SK-N-SH (cell line): ENCODE measurements around the gene HABP4. TPM values are rescaled to one million over a fixed set of nuclear protein-coding genes. Genes with fewer than 3 reads are reported as not detected.

Experiments
- CTCF ChIA-PET: fragments of 300-600, 350-600 bp; formaldehyde crosslinking; extraction: SDS; loops from one replicate; lab custom pipeline; 2021; lab: Yijun Ruan, JAX
- POLR2A ChIA-PET: fragments of 350-600 bp; sonication (Branson Sonifier 250); formaldehyde crosslinking; extraction: SDS; loops from one replicate; lab custom pipeline; 2020; ENCODE audit warnings: antibody characterized with exemption, inconsistent platforms; lab: Yijun Ruan, JAX
- DNase-seq: peaks from one replicate; pipeline ENCODE4 v3.0.0; 2012
- H2AFZ ChIP-seq: fragments of 200-600 bp; sonication (generic); 2 replicates; pipeline ENCODE4 v1.8.1; 2016; ENCODE audit warnings: antibody characterized with exemption, mild to moderate bottlenecking, low read depth
- H3F3A ChIP-seq: fragments of 200-600 bp; sonication (generic); replicated peaks from 2 replicates; pipeline ENCODE3; 2016; ENCODE audit warnings: antibody characterized with exemption, mild to moderate bottlenecking; ENCODE audit not compliant: insufficient read depth
- H3K27ac ChIP-seq, 2 experiments: fragments of 200-500 bp in 1 of 2; fragments of 200-600 bp in 1 of 2; sonication (Bioruptor generic) in 1 of 2; sonication (generic), shearing (Covaris generic) in 1 of 2; 2 replicates each; pipeline versions ENCODE4 v1.5.1 to v1.6.1; 2014 to 2016; ENCODE audit warnings: low read depth in 2 of 2, inconsistent platforms in 1 of 2, low read length in 1 of 2, mild to moderate bottlenecking in 1 of 2, mixed read lengths in 1 of 2
- H3K27me3 ChIP-seq: fragments of 200-600 bp; sonication (generic), shearing (Covaris generic); 2 replicates; pipeline ENCODE4 v1.6.1; 2016; ENCODE audit warnings: mixed run types; ENCODE audit not compliant: insufficient read depth
- H3K36me3 ChIP-seq, 2 experiments: fragments of 200-500 bp in 1 of 2; fragments of 200-600 bp in 1 of 2; sonication (Bioruptor generic) in 1 of 2; sonication (generic) in 1 of 2; replicated peaks in 1 of 2; 2 replicates each; pipeline versions ENCODE3 to v1.5.1; 2014 to 2016; ENCODE audit warnings: low read length in 1 of 2, mild to moderate bottlenecking in 1 of 2; ENCODE audit not compliant: insufficient read depth in 2 of 2, control insufficient read depth in 1 of 2
- H3K4me1 ChIP-seq, 2 experiments: fragments of 200-500 bp in 1 of 2; fragments of 200-600 bp in 1 of 2; sonication (Bioruptor generic) in 1 of 2; sonication (generic), shearing (Covaris generic) in 1 of 2; 2 replicates each; pipeline versions ENCODE4 v1.5.1 to v1.6.1; 2014 to 2016; ENCODE audit warnings: low read depth in 1 of 2, low read length in 1 of 2, mixed run types in 1 of 2; ENCODE audit not compliant: insufficient read depth in 2 of 2, control insufficient read depth in 1 of 2
- H3K4me2 ChIP-seq: fragments of 200-600 bp; sonication (generic), shearing (Covaris generic); 2 replicates; pipeline ENCODE4 v1.6.1; 2017; ENCODE audit warnings: mixed run types
- H3K4me3 ChIP-seq, 2 experiments: fragments of 200-500 bp in 1 of 2; fragments of 200-600 bp in 1 of 2; sonication (Bioruptor generic) in 1 of 2; sonication (generic), shearing (Covaris generic) in 1 of 2; 2 replicates each; pipeline versions ENCODE4 v1.5.1 to v1.8.1; 2014 to 2016; ENCODE audit warnings: low read depth in 2 of 2, inconsistent platforms in 1 of 2, low read length in 1 of 2, mild to moderate bottlenecking in 1 of 2, mixed read lengths in 1 of 2, moderate library complexity in 1 of 2
- H3K79me2 ChIP-seq: fragments of 200-600 bp; sonication (generic); 2 replicates; pipeline ENCODE4 v1.8.1; 2017; ENCODE audit warnings: mild to moderate bottlenecking; ENCODE audit not compliant: insufficient read depth
- H3K9ac ChIP-seq: fragments of 200-600 bp; sonication (generic); 2 replicates; pipeline ENCODE4 v1.6.1; 2017; ENCODE audit warnings: mixed run types
- H3K9me2 ChIP-seq: fragments of 200-600 bp; sonication (generic); 2 replicates; pipeline ENCODE4 v1.6.1; 2017; ENCODE audit warnings: mixed run types
- H3K9me3 ChIP-seq: fragments of 200-600 bp; sonication (generic); 2 replicates; pipeline ENCODE4 v1.6.1; 2017; ENCODE audit warnings: mixed run types, mild to moderate bottlenecking, moderate library complexity
- H4K20me1 ChIP-seq: fragments of 200-600 bp; sonication (generic); 2 replicates; pipeline ENCODE4 v1.6.1; 2017; ENCODE audit warnings: mild to moderate bottlenecking, mixed run types; ENCODE audit not compliant: insufficient read depth
- EP300 ChIP-seq, 2 experiments: IDR thresholded peaks; 2 replicates each; pipeline versions ENCODE4 v1.4.0 to v1.6.1; 2012; ENCODE audit warnings: borderline replicate concordance in 1 of 2, low read depth in 1 of 2, low read length in 1 of 2
- FOSL2 ChIP-seq: IDR thresholded peaks from 2 replicates; pipeline ENCODE4 v1.4.0; 2012; ENCODE audit warnings: low read depth, mild to moderate bottlenecking, moderate library complexity, borderline replicate concordance
- FOXJ3 ChIP-seq: sonication (generic); formaldehyde crosslinking; IDR thresholded peaks from 2 replicates; pipeline ENCODE4 v1.5.1; 2020; ENCODE audit warnings: mild to moderate bottlenecking, missing genetic modification reagents
- GATA2 ChIP-seq: sonication (generic); formaldehyde crosslinking; IDR thresholded peaks from 2 replicates; pipeline ENCODE4 v1.5.0; 2020; ENCODE audit warnings: mild to moderate bottlenecking, missing genetic modification reagents
- JUND ChIP-seq: IDR thresholded peaks from 2 replicates; pipeline ENCODE4 v1.4.0; 2012
- NFIC ChIP-seq: IDR thresholded peaks from 2 replicates; pipeline ENCODE4 v1.4.0; 2012; ENCODE audit warnings: borderline replicate concordance
- NRF1 ChIP-seq: IDR thresholded peaks from 2 replicates; pipeline ENCODE4 v1.6.1; 2012; ENCODE audit warnings: low read depth, mild to moderate bottlenecking, low read length
- POLR2AphosphoS5 ChIP-seq: IDR thresholded peaks from 2 replicates; pipeline ENCODE4 v1.6.1; 2012; ENCODE audit warnings: low read depth, low read length
- RAD21 ChIP-seq: IDR thresholded peaks from 2 replicates; pipeline ENCODE4 v1.6.1; 2012; ENCODE audit warnings: mild to moderate bottlenecking, low read length
- RFX5 ChIP-seq: IDR thresholded peaks from 2 replicates; pipeline ENCODE4 v1.6.1; 2012; ENCODE audit warnings: mild to moderate bottlenecking, improper control_type of control experiment, low read length
- RXRA ChIP-seq: IDR thresholded peaks from 2 replicates; pipeline ENCODE4 v1.4.0; 2012; ENCODE audit warnings: low read depth, mild to moderate bottlenecking, borderline replicate concordance
- SMC3 ChIP-seq: IDR thresholded peaks from 2 replicates; pipeline ENCODE4 v1.6.1; 2012; ENCODE audit warnings: low read depth, low read length, improper control_type of control experiment
- TCF12 ChIP-seq: IDR thresholded peaks from 2 replicates; pipeline ENCODE4 v1.4.0; 2012
- TEAD4 ChIP-seq: IDR thresholded peaks from 2 replicates; pipeline ENCODE4 v1.4.0; 2012; ENCODE audit warnings: mild to moderate bottlenecking, borderline replicate concordance; ENCODE audit not compliant: insufficient read depth
- YY1 ChIP-seq: IDR thresholded peaks from 2 replicates; pipeline ENCODE4 v1.4.0; 2012; ENCODE audit warnings: low read depth, mild to moderate bottlenecking
- WGBS: methylation state at CpG from one replicate; pipeline ENCODE4 v1.1.6; 2017; ENCODE audit warnings: low lambda C conversion rate; 5-methylcytosine and 5-hydroxymethylcytosine counted together
- polyA plus RNA-seq, 3 experiments: library from polyadenylated mRNA; depleted of rRNA; stranded (reverse); fragments of >200 nt; gene quantifications; 2 replicates each; pipeline ENCODE4 v1.2.3, GENCODE V29; 2012
- TF ChIP-seq, protein P1 (sequence below): IDR thresholded peaks from 2 replicates; pipeline ENCODE4 v1.4.0; 2012; ENCODE audit warnings: low read depth, borderline replicate concordance
- TF ChIP-seq, protein P2 (sequence below): IDR thresholded peaks from 2 replicates; pipeline ENCODE4 v1.6.1; 2012; ENCODE audit warnings: mild to moderate bottlenecking, low read depth, low read length, moderate library complexity
- TF ChIP-seq, protein P3 (sequence below): IDR thresholded peaks from 2 replicates; pipeline ENCODE4 v1.4.0; 2012; ENCODE audit warnings: low read depth
- TF ChIP-seq, protein P4 (sequence below): IDR thresholded peaks from 2 replicates; pipeline ENCODE4; 2012

Gene HABP4
- polyA plus RNA-seq, 1 of the 3 experiments (the other 2 are of a cell fraction), result 19.0 TPM

DNA sequence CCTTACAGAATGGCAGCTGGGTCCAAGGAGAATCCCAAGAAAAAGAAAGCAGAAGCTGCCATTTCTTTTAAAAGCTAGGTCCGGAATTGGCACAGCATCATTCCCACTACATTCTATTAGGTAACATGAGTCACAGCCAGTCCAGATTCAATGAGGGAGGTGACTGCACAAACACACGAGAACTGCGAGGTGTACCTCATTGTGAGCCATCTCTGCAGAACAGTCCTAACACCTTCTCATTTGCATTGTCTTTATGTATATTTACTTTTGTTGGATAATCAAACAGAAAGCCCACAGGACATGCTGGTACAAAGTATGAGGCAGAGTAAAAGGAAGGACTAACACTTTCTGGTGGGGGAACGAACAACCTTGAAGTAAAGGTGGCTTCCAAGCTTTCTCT lies 14.6 kb upstream of the HABP4 start:
- Histone ChIP-seq H3K79me2 (no peaks in the 10 kb centered on the region), H3K36me3 (no peaks in the 10 kb centered on the region), H3K9me3 (no peaks in the 10 kb centered on the region), H3K4me2 (no peak overlapping the region), H2AFZ (no peak overlapping the region), H3K27me3 (no peaks in the 10 kb centered on the region), H3K9me2 (no peaks in the 10 kb centered on the region), H4K20me1 (no peaks in the 10 kb centered on the region), H3K9ac (no peak overlapping the region), H3K4me3 (no peak overlapping the region), H3K4me1 (no peaks in the 10 kb centered on the region), H3F3A (no peaks in the 10 kb centered on the region), H3K27ac (no peak overlapping the region)
- 83% methylated on average over 4 of the region's 4 CpGs for WGBS
- POLR2A ChIA-PET, result no interaction called here
- DNase-seq, result no peak
- TF ChIP-seq RFX5 (no peak), TCF12 (no peak), POLR2AphosphoS5 (no peak), RXRA (no peak), NFIC (no peak), JUND (no peak), SMC3 (no peak), NRF1 (no peak), RAD21 (no peak), FOSL2 (no peak), FOXJ3 (no peak), TEAD4 (no peak), GATA2 (no peak), YY1 (no peak), EP300 (IDR thresholded peaks at IDR 0.05; ENCODE audit: borderline replicate concordance in 1 of 2, low read depth in 1 of 2, low read length in 1 of 2) (no peak)
- TF ChIP-seq, protein P1, sequence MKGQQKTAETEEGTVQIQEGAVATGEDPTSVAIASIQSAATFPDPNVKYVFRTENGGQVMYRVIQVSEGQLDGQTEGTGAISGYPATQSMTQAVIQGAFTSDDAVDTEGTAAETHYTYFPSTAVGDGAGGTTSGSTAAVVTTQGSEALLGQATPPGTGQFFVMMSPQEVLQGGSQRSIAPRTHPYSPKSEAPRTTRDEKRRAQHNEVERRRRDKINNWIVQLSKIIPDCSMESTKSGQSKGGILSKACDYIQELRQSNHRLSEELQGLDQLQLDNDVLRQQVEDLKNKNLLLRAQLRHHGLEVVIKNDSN, result no peak
- TF ChIP-seq, protein P2, sequence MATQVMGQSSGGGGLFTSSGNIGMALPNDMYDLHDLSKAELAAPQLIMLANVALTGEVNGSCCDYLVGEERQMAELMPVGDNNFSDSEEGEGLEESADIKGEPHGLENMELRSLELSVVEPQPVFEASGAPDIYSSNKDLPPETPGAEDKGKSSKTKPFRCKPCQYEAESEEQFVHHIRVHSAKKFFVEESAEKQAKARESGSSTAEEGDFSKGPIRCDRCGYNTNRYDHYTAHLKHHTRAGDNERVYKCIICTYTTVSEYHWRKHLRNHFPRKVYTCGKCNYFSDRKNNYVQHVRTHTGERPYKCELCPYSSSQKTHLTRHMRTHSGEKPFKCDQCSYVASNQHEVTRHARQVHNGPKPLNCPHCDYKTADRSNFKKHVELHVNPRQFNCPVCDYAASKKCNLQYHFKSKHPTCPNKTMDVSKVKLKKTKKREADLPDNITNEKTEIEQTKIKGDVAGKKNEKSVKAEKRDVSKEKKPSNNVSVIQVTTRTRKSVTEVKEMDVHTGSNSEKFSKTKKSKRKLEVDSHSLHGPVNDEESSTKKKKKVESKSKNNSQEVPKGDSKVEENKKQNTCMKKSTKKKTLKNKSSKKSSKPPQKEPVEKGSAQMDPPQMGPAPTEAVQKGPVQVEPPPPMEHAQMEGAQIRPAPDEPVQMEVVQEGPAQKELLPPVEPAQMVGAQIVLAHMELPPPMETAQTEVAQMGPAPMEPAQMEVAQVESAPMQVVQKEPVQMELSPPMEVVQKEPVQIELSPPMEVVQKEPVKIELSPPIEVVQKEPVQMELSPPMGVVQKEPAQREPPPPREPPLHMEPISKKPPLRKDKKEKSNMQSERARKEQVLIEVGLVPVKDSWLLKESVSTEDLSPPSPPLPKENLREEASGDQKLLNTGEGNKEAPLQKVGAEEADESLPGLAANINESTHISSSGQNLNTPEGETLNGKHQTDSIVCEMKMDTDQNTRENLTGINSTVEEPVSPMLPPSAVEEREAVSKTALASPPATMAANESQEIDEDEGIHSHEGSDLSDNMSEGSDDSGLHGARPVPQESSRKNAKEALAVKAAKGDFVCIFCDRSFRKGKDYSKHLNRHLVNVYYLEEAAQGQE, result no peak
- CTCF ChIA-PET, result no interaction called here

DNA sequence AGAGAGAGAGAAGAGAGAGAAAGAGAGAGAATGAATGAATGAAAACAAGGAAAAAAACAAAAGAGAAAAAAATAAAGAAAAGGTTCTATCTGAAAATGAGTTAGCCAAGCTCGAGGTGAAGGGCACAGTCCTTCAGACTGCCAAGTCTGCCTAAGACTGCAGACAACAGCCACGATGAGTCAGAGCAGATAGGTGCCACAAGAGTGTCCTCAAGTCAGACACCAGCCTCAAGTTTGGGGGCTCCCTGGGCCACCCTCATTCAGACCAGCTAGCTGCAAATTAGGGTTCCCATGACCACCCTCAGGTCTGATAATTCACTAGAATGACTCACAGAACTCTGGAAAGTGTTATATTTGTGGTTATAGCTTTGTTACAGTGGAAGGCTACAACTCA lies 13.9 kb upstream of the HABP4 start:
- ChIA-PET POLR2A (no interaction called here), CTCF (no interaction called here)
- no peak for DNase-seq

More for the DNA sequence above, 13.9 kb upstream of the HABP4 start:
- Histone ChIP-seq H3F3A (no peaks in the 10 kb centered on the region), H3K27ac (no peak overlapping the region), H4K20me1 (no peaks in the 10 kb centered on the region), H3K36me3 (no peaks in the 10 kb centered on the region), H3K79me2 (no peaks in the 10 kb centered on the region), H3K9me3 (no peaks in the 10 kb centered on the region), H2AFZ (no peak overlapping the region), H3K4me2 (no peak overlapping the region), H3K4me3 (no peak overlapping the region), H3K9ac (no peak overlapping the region), H3K9me2 (no peaks in the 10 kb centered on the region), H3K27me3 (no peaks in the 10 kb centered on the region), H3K4me1 (no peaks in the 10 kb centered on the region)
- TF ChIP-seq, protein P3, sequence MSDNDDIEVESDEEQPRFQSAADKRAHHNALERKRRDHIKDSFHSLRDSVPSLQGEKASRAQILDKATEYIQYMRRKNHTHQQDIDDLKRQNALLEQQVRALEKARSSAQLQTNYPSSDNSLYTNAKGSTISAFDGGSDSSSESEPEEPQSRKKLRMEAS, result no peak
- TF ChIP-seq, protein P1, result no peak
- TF ChIP-seq JUND, result no peak
- TF ChIP-seq NRF1, result no peak
- no peak for TF ChIP-seq RFX5
- TF ChIP-seq, protein P4, sequence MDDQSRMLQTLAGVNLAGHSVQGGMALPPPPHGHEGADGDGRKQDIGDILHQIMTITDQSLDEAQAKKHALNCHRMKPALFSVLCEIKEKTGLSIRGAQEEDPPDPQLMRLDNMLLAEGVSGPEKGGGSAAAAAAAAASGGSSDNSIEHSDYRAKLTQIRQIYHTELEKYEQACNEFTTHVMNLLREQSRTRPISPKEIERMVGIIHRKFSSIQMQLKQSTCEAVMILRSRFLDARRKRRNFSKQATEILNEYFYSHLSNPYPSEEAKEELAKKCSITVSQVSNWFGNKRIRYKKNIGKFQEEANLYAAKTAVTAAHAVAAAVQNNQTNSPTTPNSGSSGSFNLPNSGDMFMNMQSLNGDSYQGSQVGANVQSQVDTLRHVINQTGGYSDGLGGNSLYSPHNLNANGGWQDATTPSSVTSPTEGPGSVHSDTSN, result no peak
- 54% methylated on average over 2 of the region's 2 CpGs for WGBS
